ENCODE measurements around the gene MINAR1.

DNA sequence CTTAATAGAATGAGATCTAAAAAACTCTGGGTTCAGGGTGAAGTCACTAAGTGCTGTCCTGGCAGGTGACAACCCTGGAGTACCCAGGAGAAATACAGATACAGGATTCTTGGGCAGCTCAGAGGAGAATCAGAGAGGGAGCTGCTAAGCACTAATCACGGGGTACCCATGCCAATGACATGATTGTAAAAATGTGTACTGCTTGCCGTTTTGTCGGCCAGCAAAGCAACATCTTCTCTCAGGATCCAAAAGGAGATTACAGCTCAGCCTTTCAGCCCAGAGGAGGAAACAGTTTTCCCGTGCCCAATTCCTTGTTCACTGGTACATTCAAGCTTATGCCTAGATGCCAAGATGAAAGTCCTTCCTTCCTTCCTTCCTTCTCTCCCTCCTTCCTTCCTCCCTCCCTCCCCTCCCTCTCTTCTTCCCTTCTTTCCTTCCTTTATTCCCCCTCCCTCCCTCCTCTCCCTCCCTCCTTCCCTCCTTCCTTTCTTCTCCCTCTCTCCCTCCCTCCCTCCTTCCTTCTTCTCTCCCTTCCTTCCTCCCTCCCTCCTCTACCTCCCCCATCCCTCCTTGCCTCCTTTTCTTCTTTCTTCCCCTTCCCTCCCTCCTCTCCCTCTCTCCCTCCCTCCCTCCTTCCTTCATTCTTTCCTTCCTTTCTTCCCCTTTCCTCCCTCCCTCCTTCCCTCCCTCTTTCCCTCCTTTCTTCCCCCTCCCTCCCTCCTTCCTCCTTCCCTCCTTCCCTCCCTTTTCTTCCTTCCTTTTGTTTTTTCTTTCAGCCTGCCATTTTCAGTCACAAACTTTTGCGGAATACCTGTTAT, 4.1 kb upstream of the MINAR1 start:
- TF ChIP-seq, protein P1, sequence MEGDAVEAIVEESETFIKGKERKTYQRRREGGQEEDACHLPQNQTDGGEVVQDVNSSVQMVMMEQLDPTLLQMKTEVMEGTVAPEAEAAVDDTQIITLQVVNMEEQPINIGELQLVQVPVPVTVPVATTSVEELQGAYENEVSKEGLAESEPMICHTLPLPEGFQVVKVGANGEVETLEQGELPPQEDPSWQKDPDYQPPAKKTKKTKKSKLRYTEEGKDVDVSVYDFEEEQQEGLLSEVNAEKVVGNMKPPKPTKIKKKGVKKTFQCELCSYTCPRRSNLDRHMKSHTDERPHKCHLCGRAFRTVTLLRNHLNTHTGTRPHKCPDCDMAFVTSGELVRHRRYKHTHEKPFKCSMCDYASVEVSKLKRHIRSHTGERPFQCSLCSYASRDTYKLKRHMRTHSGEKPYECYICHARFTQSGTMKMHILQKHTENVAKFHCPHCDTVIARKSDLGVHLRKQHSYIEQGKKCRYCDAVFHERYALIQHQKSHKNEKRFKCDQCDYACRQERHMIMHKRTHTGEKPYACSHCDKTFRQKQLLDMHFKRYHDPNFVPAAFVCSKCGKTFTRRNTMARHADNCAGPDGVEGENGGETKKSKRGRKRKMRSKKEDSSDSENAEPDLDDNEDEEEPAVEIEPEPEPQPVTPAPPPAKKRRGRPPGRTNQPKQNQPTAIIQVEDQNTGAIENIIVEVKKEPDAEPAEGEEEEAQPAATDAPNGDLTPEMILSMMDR (CRISPR knock-in tag; IDR thresholded peaks at IDR 0.05): no peak
- no peak for TF ChIP-seq PBX3 (CRISPR knock-in tag; IDR thresholded peaks at IDR 0.05; ENCODE audit: borderline replicate concordance)
- TF ChIP-seq, protein P2, sequence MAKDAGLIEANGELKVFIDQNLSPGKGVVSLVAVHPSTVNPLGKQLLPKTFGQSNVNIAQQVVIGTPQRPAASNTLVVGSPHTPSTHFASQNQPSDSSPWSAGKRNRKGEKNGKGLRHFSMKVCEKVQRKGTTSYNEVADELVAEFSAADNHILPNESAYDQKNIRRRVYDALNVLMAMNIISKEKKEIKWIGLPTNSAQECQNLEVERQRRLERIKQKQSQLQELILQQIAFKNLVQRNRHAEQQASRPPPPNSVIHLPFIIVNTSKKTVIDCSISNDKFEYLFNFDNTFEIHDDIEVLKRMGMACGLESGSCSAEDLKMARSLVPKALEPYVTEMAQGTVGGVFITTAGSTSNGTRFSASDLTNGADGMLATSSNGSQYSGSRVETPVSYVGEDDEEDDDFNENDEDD (CRISPR knock-in tag; IDR thresholded peaks at IDR 0.05; ENCODE audit: borderline replicate concordance): no peak
- no peak for TF ChIP-seq ZNF121 (CRISPR knock-in tag; IDR thresholded peaks at IDR 0.05)
- no peak for TF ChIP-seq ZNF609 (CRISPR knock-in tag; IDR thresholded peaks at IDR 0.05; ENCODE audit: borderline replicate concordance)
- TF ChIP-seq GTF2F1 (IDR thresholded peaks at IDR 0.05; ENCODE audit: low read length): no peak
- TF ChIP-seq PLSCR1 (CRISPR knock-in tag; IDR thresholded peaks at IDR 0.05; ENCODE audit: borderline replicate concordance): no peak
